HAP-1 (cell line): ENCODE data around the gene GRK6.

Experiments used
- DNase-seq, 2 experiments: peaks; one replicate each; pipeline ENCODE4 v3.0.0-alpha.2; 2016 to 2020; ENCODE audit warnings: low spot score in 2 of 2
- H3K27me3 ChIP-seq: fragments of 250-450 bp; sonication (Bioruptor Pico); 2 replicates; pipeline ENCODE4 v1.5.1; 2020; ENCODE audit warnings: low read depth, mild to moderate bottlenecking, moderate library complexity
- H3K36me3 ChIP-seq: fragments of 250-450 bp; sonication (Bioruptor Pico); replicated peaks from 2 replicates; pipeline ENCODE4 v1.5.1; 2020; ENCODE audit warnings: mild to moderate bottlenecking
- H3K4me1 ChIP-seq: fragments of 250-450 bp; sonication (Bioruptor Pico); 2 replicates; pipeline ENCODE4 v1.5.1; 2020; ENCODE audit warnings: mild to moderate bottlenecking
- H3K4me3 ChIP-seq: fragments of 250-450 bp; sonication (Bioruptor Pico); 2 replicates; pipeline ENCODE4 v1.5.1; 2020; ENCODE audit warnings: mild to moderate bottlenecking, moderate library complexity
- H3K9me3 ChIP-seq: fragments of 250-450 bp; sonication (Bioruptor Pico); 2 replicates; pipeline ENCODE4 v1.5.1; 2020; ENCODE audit warnings: mild to moderate bottlenecking, moderate library complexity
- in situ Hi-C: fragments of 300-500 bp; cut with MboI; formaldehyde crosslinking; loops from 3 replicates; pipeline ENCODE4 v1.14.3; 2020; ENCODE audit warnings: low sequenced_read_pairs, inconsistent platforms, mixed read lengths

Gene GRK6

GRCh38 chr5:177445052-177445916 is 18.8 kb downstream of the GRK6 start:
- in situ Hi-C loops, result loop anchor here (5.0 to 10.0 kb wide), 2 partner anchors 53 to 130 kb away; partner anchors contain the start of gene MXD3
- Histone ChIP-seq H3K36me3 (peaks cover 14% of the 10 kb centered on the region), H3K9me3 (no peaks in the 10 kb centered on the region), H3K4me3 (no peak overlapping the region), H3K4me1 (peaks cover 15% of the 10 kb centered on the region), H3K27me3 (no peaks in the 10 kb centered on the region)
- DNase-seq, result no peak

GRCh38 chr5:177445917-177446199 is 19.4 kb downstream of the GRK6 start:
- H3K36me3 ChIP-seq, result peaks cover 11% of the 10 kb centered on the region
- H3K9me3 ChIP-seq, result no peaks in the 10 kb centered on the region
- in situ Hi-C loops, result loop anchor here (5.0 to 10.0 kb wide), 2 partner anchors 54 to 131 kb away; partner anchors contain the start of gene MXD3
- peaks cover 13% of the 10 kb centered on the region for H3K4me1 ChIP-seq
- no peaks in the 10 kb centered on the region for H3K27me3 ChIP-seq
- DNase-seq, result no peak
- peak overlapping the region; percentile 47 for H3K4me3 ChIP-seq

GRCh38 chr5:177446200-177447065 is 20.0 kb downstream of the GRK6 start, which contains the start of gene PRR7:
Gene PRR7, plus strand, starts transcription at chr5:177446814. Its CDS starts 8,254 bp downstream, at chr5:177455068.
- in situ Hi-C loops, result loop anchor here (5.0 to 10.0 kb wide), 2 partner anchors 54 to 132 kb away; partner anchors contain the start of gene MXD3
- peak; percentile 37 to 79 for DNase-seq
- Histone ChIP-seq H3K4me3 (peak within 1 kb of the TSS; percentile 47), H3K9me3 (no peaks in the 10 kb centered on the region), H3K4me1 (peaks cover 13% of the 10 kb centered on the region), H3K27me3 (no peaks in the 10 kb centered on the region), H3K36me3 (peaks cover 9% of the 10 kb centered on the region; the same call in 1 of the 2 replicates)

GRCh38 chr5:177447066-177447610 is 20.7 kb downstream of the GRK6 start:
- H3K4me3 ChIP-seq, result peak overlapping the region; percentile 47
- H3K4me1 ChIP-seq, result peaks cover 13% of the 10 kb centered on the region

GRCh38 chr5:177447611-177448243 is 21.3 kb downstream of the GRK6 start:
- in situ Hi-C loops, result loop anchor here (5.0 to 10.0 kb wide), 2 partner anchors 55 to 133 kb away; partner anchors contain the start of gene MXD3
- Histone ChIP-seq H3K4me3 (peak overlapping the region; percentile 47), H3K27me3 (no peaks in the 10 kb centered on the region)

More at GRCh38 chr5:177447066-177447610, 20.7 kb downstream of the GRK6 start:
- peaks cover 4% of the 10 kb centered on the region; the same call in 1 of the 2 replicates for H3K36me3 ChIP-seq
- in situ Hi-C loops, result loop anchor here (5.0 to 10.0 kb wide), 2 partner anchors 55 to 132 kb away; partner anchors contain the start of gene MXD3
- H3K9me3 ChIP-seq, result no peaks in the 10 kb centered on the region
- DNase-seq, result peak; percentile 60 to 84
- H3K27me3 ChIP-seq, result no peaks in the 10 kb centered on the region

GRCh38 chr5:177448244-177448950 is 21.9 kb downstream of the GRK6 start:
- Histone ChIP-seq H3K4me1 (peaks cover 13% of the 10 kb centered on the region), H3K4me3 (peak overlapping the region; percentile 47), H3K36me3 (no peaks in the 10 kb centered on the region)

More at GRCh38 chr5:177447611-177448243, 21.3 kb downstream of the GRK6 start:
- H3K9me3 ChIP-seq, result no peaks in the 10 kb centered on the region
- H3K4me1 ChIP-seq, result peaks cover 13% of the 10 kb centered on the region
- DNase-seq, result peak in 1 of 2 experiments; percentile 65
- H3K36me3 ChIP-seq, result no peaks in the 10 kb centered on the region

GRCh38 chr5:177449140-177450061 is 22.9 kb downstream of the GRK6 start:
- in situ Hi-C loops, result loop anchor here (5.0 to 10.0 kb wide), 2 partner anchors 57 to 135 kb away; partner anchors contain the start of gene MXD3

More at GRCh38 chr5:177448244-177448950, 21.9 kb downstream of the GRK6 start:
- Histone ChIP-seq H3K9me3 (no peaks in the 10 kb centered on the region), H3K27me3 (no peaks in the 10 kb centered on the region)
- in situ Hi-C loops, result loop anchor here (5.0 to 10.0 kb wide), 2 partner anchors 56 to 134 kb away; partner anchors contain the start of gene MXD3
- no peak for DNase-seq

GRCh38 chr5:177450667-177451424 is 24.4 kb downstream of the GRK6 start:
- H3K4me3 ChIP-seq, result no peak overlapping the region
- H3K4me1 ChIP-seq, result peaks cover 20% of the 10 kb centered on the region
- in situ Hi-C loops, result no loop called here
- no peak for DNase-seq
- no peaks in the 10 kb centered on the region for H3K27me3 ChIP-seq
- H3K9me3 ChIP-seq, result no peaks in the 10 kb centered on the region
- peaks cover 2% of the 10 kb centered on the region for H3K36me3 ChIP-seq

More at GRCh38 chr5:177449140-177450061, 22.9 kb downstream of the GRK6 start:
- H3K4me3 ChIP-seq, result no peak overlapping the region
- no peaks in the 10 kb centered on the region for H3K9me3 ChIP-seq
- H3K36me3 ChIP-seq, result peaks cover 2% of the 10 kb centered on the region; the same call in 1 of the 2 replicates
- no peak for DNase-seq
- peaks cover 21% of the 10 kb centered on the region for H3K4me1 ChIP-seq
- H3K27me3 ChIP-seq, result no peaks in the 10 kb centered on the region

GRCh38 chr5:177452688-177453638 is 26.5 kb downstream of the GRK6 start:
- Histone ChIP-seq H3K4me1 (peaks cover 10% of the 10 kb centered on the region), H3K36me3 (peaks cover 14% of the 10 kb centered on the region), H3K9me3 (no peaks in the 10 kb centered on the region), H3K4me3 (no peak overlapping the region; the same call in 1 of the 2 replicates), H3K27me3 (no peaks in the 10 kb centered on the region)
- no peak for DNase-seq
- in situ Hi-C loops, result no loop called here

- Histone ChIP-seq H3K4me3 (peak overlapping the region; percentile 50), H3K4me1 (peaks cover 7% of the 10 kb centered on the region), H3K9me3 (no peaks in the 10 kb centered on the region), H3K27me3 (no peaks in the 10 kb centered on the region), H3K36me3 (peaks cover 24% of the 10 kb centered on the region)
- peak in 1 of 2 experiments; percentile 61 for DNase-seq
- in situ Hi-C loops, result no loop called here
Observed at GRCh38 chr5:177453852-177454396, 27.4 kb downstream of the GRK6 start.
